K562 (cell line): ENCODE data around the gene LRRC8A. TPM values are rescaled to one million over a fixed set of nuclear protein-coding genes. Genes with fewer than 3 reads are reported as not detected.

Experiments used
- CSDE1 ChIP-seq, 2 experiments: fragments of 450-650 bp; IDR thresholded peaks; 2 replicates each; pipeline ENCODE4 v1.6.1; 2016; ENCODE audit warnings: mild to moderate bottlenecking in 1 of 2
- ELF4 ChIP-seq: fragments of 450-650 bp; formaldehyde crosslinking; IDR thresholded peaks from 2 replicates; pipeline ENCODE4 v1.4.0; 2022; ENCODE audit warnings: missing genetic modification characterization
- EP400 ChIP-seq: fragments of 450-650 bp; IDR thresholded peaks from 2 replicates; pipeline ENCODE4 v1.6.1; 2017; ENCODE audit warnings: antibody characterized with exemption, mild to moderate bottlenecking, moderate library complexity
- ERF ChIP-seq: fragments of 450-650 bp; formaldehyde crosslinking; IDR thresholded peaks from 2 replicates; pipeline ENCODE4 v1.4.0; 2020; ENCODE audit warnings: mild to moderate bottlenecking, mixed read lengths
- FOXA1 ChIP-seq: fragments of 450-650 bp; IDR thresholded peaks from 2 replicates; pipeline ENCODE4 v1.6.1; 2016; ENCODE audit warnings: mild to moderate bottlenecking, borderline replicate concordance
- HNRNPLL ChIP-seq: fragments of 200-400 bp; formaldehyde crosslinking; IDR thresholded peaks from 2 replicates; pipeline ENCODE4 v1.6.1; 2017; ENCODE audit warnings: low read length, low read depth, mild to moderate bottlenecking; ENCODE audit not compliant: poor library complexity, severe bottlenecking
- KDM1A ChIP-seq, 2 experiments: fragments of 450-650 bp; IDR thresholded peaks; 2 replicates each; pipeline ENCODE4 v1.6.1; 2016; ENCODE audit warnings: mild to moderate bottlenecking in 2 of 2
- MCM2 ChIP-seq: fragments of 450-650 bp; IDR thresholded peaks from 2 replicates; pipeline ENCODE4 v1.6.1; 2017; ENCODE audit warnings: low read depth, mild to moderate bottlenecking
- MTA3 ChIP-seq: fragments of 450-650 bp; formaldehyde crosslinking; IDR thresholded peaks from 2 replicates; pipeline ENCODE4 v1.6.1; 2017; ENCODE audit warnings: mild to moderate bottlenecking, borderline replicate concordance
- NELFE ChIP-seq: IDR thresholded peaks from 2 replicates; pipeline ENCODE4 v1.6.1; 2011; ENCODE audit warnings: mild to moderate bottlenecking; ENCODE audit not compliant: insufficient read depth, insufficient read length
- NEUROD1 ChIP-seq: fragments of 150-350 bp; IDR thresholded peaks from 2 replicates; pipeline ENCODE4 v1.6.1; 2014; ENCODE audit warnings: borderline replicate concordance, low read length, low read depth; ENCODE audit not compliant: partially characterized antibody
- RBM17 ChIP-seq: fragments of 200-400 bp; formaldehyde crosslinking; IDR thresholded peaks from 2 replicates; pipeline ENCODE4 v1.6.1; 2017; ENCODE audit warnings: low read depth, mild to moderate bottlenecking, low read length, borderline replicate concordance
- TRIM24 ChIP-seq, 2 experiments: fragments of 450-650 bp; IDR thresholded peaks; 2 replicates each; pipeline ENCODE4 v1.6.1; 2016
- ZFP30 ChIP-seq: fragments of 250-450 bp; sonication (Bioruptor Pico); IDR thresholded peaks from 2 replicates; pipeline ENCODE4 v1.8.0; 2022; ENCODE audit warnings: moderate library complexity, mild to moderate bottlenecking, inconsistent platforms, borderline replicate concordance
- ZFX ChIP-seq: sonication (generic); formaldehyde crosslinking; IDR thresholded peaks from 2 replicates; pipeline ENCODE4 v1.8.0; 2022; ENCODE audit warnings: mild to moderate bottlenecking, missing genetic modification reagents, moderate library complexity
- ZNF253 ChIP-seq: fragments of 250-450 bp; sonication (Bioruptor Pico); conservative IDR thresholded peaks from 2 replicates; pipeline ENCODE4 v1.6.1; 2021; ENCODE audit warnings: mild to moderate bottlenecking
- ZNF274 ChIP-seq: IDR thresholded peaks from 2 replicates; pipeline ENCODE4 v1.6.1; 2011; ENCODE audit warnings: low read depth, mild to moderate bottlenecking, low read length, moderate library complexity, borderline replicate concordance
- ZNF3 ChIP-seq: fragments of 250-450 bp; sonication (Bioruptor Pico); IDR thresholded peaks from 2 replicates; pipeline ENCODE4 v1.5.0; 2021; ENCODE audit warnings: mild to moderate bottlenecking, moderate library complexity
- ZNF324 ChIP-seq: fragments of 250-450 bp; sonication (Bioruptor Pico); IDR thresholded peaks from 2 replicates; pipeline ENCODE4 v1.4.0; 2020; ENCODE audit warnings: mild to moderate bottlenecking
- ZNF436 ChIP-seq: fragments of 250-450, 450-650 bp; sonication (Bioruptor Pico); formaldehyde crosslinking; IDR thresholded peaks from 2 replicates; pipeline ENCODE4 v1.7.0; 2020; ENCODE audit warnings: mild to moderate bottlenecking
- ZNF551 ChIP-seq: fragments of 250-450 bp; sonication (Bioruptor Pico); IDR thresholded peaks from 2 replicates; pipeline ENCODE4 v1.5.0; 2021; ENCODE audit warnings: mild to moderate bottlenecking, moderate library complexity
- ZNF778 ChIP-seq: fragments of 450-650 bp; formaldehyde crosslinking; IDR thresholded peaks from 2 replicates; pipeline ENCODE4 v1.4.0; 2020; ENCODE audit warnings: mild to moderate bottlenecking, moderate library complexity
- polyA plus RNA-seq, 8 experiments: library from polyadenylated mRNA; depleted of rRNA in 4 of 8; stranded (reverse) in 5 of 8; unstranded in 3 of 8; fragments of >200 nt; fragmentation: Nextera tagmentation in 2 of 8; fragmentation: Illumina TruSeq in 1 of 8; extraction: Ambion mirVana in 2 of 8; extraction: Trizol in 1 of 8; gene quantifications; 2 replicates each; pipeline versions ENCODE4 v1.2.1 to v1.2.3, GENCODE V29; 2011 to 2014; ENCODE audit warnings: inconsistent platforms in 1 of 8, missing spikeins in 1 of 8
- total RNA-seq, 7 experiments: library from RNA; depleted of rRNA in 6 of 7; stranded (reverse); fragments of >200 nt in 6 of 7; fragmentation: Illumina TruSeq in 2 of 7; extraction: Trizol in 2 of 7; gene quantifications; 2 replicates each; pipeline versions ENCODE4 v1.2.1 to v1.2.3, GENCODE V29; 2011 to 2021; ENCODE audit warnings: low replicate concordance in 1 of 7
- TF ChIP-seq, protein P1 (sequence below): sonication (generic); formaldehyde crosslinking; IDR thresholded peaks from 2 replicates; pipeline ENCODE4 v1.9.0; 2022; ENCODE audit warnings: mild to moderate bottlenecking, missing genetic modification reagents
- TF ChIP-seq, protein P2 (sequence below): fragments of 450-650 bp; IDR thresholded peaks from one replicate; pipeline ENCODE4 v1.6.1; 2018; ENCODE audit warnings: mild to moderate bottlenecking, moderate library complexity; ENCODE audit not compliant: partially characterized antibody
- TF ChIP-seq, protein P3 (sequence below): sonication (generic); formaldehyde crosslinking; IDR thresholded peaks from 2 replicates; pipeline ENCODE4 v1.5.0; 2020; ENCODE audit warnings: missing genetic modification reagents
- TF ChIP-seq, protein P4 (sequence below): fragments of 250-450 bp; sonication (Bioruptor Pico); IDR thresholded peaks from 2 replicates; pipeline ENCODE4 v1.5.0; 2022; ENCODE audit warnings: mild to moderate bottlenecking

Gene LRRC8A
- total and polyA plus RNA-seq, 9 of the 15 experiments (the other 6 are each of a cell fraction or from before 2014, with no cell fraction given), result 2.9 to 24.7 (median 8.9) TPM

DNA sequence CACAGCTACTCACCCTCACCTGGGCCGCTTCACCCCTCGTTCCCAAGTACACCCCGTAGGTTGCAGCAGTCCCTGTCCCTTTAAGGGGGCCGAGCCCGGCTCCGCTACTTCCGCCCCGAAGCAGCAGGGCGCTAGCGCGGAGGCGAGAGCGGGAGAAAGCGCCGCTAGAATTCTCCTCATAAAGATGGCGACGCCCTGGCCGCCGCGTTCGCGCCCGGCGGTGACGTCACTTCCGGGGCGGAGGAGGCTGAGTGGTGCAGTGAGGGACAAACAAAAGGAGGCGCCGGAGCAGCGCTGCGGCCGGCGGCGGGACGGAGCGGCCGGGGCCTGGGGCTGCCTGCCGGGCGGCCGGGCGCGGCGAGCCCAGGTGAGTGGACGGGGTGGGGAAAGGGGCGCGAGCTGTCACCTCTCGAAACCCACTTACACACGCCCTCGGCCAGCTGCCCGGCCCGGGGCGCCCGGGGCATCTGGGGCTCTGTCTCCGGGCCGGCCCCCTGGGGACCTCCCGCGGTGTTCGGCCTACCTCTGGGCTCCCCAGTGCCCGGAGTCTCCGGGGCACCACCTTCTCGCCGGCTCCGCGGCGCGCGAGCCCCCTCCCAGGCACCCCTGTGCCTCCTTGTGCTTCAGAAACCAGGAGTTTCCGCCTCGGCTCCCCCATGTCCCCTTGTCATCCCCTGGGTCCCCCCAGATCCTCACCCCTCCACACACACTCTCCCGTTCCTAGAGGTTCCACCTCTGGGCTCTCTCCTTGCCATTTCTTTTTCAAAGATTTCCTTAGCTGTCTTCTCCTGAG lies at the start of gene LRRC8A, which contains the start of gene KYAT1 (continued):
- TF ChIP-seq ERF (CRISPR knock-in tag) (no peak), HNRNPLL (peak; percentile 90), ZNF274 (no peak), EP400 (peak; percentile 81; the same call in 1 of the 2 replicates), NELFE (no peak), MTA3 (no peak), CSDE1 (IDR thresholded peaks at IDR 0.05) (no peak), ZNF778 (CRISPR knock-in tag) (no peak), ZNF3 (CRISPR knock-in tag) (no peak), TRIM24 (IDR thresholded peaks at IDR 0.05) (peak in 1 of 2 experiments; percentile 85; a peak in 2 of 4 replicates), ZNF324 (CRISPR knock-in tag) (no peak), ZNF436 (CRISPR knock-in tag) (no peak), ZFX (peak; percentile 67), ZFP30 (CRISPR knock-in tag) (no peak), ZNF551 (CRISPR knock-in tag) (no peak), RBM17 (no peak), FOXA1 (no peak), KDM1A (IDR thresholded peaks at IDR 0.05) (no peak), ZNF253 (CRISPR knock-in tag) (no peak), NEUROD1 (peak; percentile 74), MCM2 (no peak), ELF4 (CRISPR knock-in tag) (0 out of 2 replicates have a peak, but pooled peaks have one; percentile 53)
- TF ChIP-seq, protein P1, sequence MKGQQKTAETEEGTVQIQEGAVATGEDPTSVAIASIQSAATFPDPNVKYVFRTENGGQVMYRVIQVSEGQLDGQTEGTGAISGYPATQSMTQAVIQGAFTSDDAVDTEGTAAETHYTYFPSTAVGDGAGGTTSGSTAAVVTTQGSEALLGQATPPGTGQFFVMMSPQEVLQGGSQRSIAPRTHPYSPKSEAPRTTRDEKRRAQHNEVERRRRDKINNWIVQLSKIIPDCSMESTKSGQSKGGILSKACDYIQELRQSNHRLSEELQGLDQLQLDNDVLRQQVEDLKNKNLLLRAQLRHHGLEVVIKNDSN (CRISPR knock-in tag), result no peak
- TF ChIP-seq, protein P2, sequence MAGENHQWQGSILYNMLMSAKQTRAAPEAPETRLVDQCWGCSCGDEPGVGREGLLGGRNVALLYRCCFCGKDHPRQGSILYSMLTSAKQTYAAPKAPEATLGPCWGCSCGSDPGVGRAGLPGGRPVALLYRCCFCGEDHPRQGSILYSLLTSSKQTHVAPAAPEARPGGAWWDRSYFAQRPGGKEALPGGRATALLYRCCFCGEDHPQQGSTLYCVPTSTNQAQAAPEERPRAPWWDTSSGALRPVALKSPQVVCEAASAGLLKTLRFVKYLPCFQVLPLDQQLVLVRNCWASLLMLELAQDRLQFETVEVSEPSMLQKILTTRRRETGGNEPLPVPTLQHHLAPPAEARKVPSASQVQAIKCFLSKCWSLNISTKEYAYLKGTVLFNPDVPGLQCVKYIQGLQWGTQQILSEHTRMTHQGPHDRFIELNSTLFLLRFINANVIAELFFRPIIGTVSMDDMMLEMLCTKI, result no peak
- TF ChIP-seq, protein P3, sequence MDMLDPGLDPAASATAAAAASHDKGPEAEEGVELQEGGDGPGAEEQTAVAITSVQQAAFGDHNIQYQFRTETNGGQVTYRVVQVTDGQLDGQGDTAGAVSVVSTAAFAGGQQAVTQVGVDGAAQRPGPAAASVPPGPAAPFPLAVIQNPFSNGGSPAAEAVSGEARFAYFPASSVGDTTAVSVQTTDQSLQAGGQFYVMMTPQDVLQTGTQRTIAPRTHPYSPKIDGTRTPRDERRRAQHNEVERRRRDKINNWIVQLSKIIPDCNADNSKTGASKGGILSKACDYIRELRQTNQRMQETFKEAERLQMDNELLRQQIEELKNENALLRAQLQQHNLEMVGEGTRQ, result no peak
- TF ChIP-seq, protein P4, sequence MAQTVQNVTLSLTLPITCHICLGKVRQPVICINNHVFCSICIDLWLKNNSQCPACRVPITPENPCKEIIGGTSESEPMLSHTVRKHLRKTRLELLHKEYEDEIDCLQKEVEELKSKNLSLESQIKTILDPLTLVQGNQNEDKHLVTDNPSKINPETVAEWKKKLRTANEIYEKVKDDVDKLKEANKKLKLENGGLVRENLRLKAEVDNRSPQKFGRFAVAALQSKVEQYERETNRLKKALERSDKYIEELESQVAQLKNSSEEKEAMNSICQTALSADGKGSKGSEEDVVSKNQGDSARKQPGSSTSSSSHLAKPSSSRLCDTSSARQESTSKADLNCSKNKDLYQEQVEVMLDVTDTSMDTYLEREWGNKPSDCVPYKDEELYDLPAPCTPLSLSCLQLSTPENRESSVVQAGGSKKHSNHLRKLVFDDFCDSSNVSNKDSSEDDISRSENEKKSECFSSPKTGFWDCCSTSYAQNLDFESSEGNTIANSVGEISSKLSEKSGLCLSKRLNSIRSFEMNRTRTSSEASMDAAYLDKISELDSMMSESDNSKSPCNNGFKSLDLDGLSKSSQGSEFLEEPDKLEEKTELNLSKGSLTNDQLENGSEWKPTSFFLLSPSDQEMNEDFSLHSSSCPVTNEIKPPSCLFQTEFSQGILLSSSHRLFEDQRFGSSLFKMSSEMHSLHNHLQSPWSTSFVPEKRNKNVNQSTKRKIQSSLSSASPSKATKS, result no peak
